IPS DF 4.7 (cell line): ENCODE measurements around the gene PKP4.

ENCODE experiments used
- DNase-seq: peaks from one replicate; pipeline ENCODE4 v3.0.0-alpha.2; 2013; ENCODE audit warnings: low spot score; ENCODE audit errors: extremely low read depth

PKP4 gene

GRCh38 chr2:158496986-158497385, 40.2 kb downstream of the PKP4 start:
- DNase-seq, result no peak

DNA sequence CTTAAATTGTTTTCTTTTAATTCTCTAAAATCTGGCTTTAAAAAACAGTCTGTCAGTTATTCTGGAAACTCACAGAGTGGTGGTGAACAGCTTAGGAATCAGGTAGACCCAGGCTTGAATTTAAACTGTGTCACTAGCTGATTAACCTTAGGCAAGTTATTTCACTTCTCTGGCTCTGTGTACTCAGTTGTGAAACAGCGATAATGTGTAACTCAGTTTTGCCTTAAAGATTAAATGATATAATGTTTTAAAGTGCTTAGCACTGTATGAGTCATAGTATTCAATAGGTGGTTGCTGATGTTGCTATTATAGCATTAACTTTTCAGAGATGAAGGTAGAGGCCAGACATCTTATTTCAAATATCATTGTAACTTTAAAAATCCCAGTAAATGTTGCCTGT, 40.7 kb downstream of the PKP4 start:
- no peak for DNase-seq

- no peak for DNase-seq
These were observed 41.4 kb downstream of the PKP4 start for GRCh38 chr2:158498043-158498748.

GRCh38 chr2:158498749-158499136, 42.0 kb downstream of the PKP4 start:
- DNase-seq, result no peak

GRCh38 chr2:158499383-158499782, 42.6 kb downstream of the PKP4 start:
- DNase-seq, result no peak

DNA sequence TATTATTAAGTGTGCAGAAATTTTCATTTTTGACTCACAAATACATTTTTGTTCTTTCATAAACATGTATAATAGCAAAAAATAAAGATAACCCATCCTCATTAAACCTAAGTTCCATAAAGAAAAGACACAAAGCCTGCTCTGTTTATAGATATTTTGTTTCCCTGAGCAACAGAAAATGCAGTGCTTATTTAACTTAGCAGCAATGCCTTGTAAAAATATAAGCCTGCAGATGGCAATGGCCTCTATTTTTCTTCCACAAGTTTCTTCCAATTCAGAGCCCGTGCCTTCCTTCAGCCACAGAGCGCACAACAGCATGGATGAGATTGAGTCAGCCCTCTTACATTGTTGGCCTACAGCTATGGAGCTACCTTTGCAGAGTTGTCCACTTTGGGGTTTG, 43.6 kb downstream of the PKP4 start:
- no peak for DNase-seq

DNA sequence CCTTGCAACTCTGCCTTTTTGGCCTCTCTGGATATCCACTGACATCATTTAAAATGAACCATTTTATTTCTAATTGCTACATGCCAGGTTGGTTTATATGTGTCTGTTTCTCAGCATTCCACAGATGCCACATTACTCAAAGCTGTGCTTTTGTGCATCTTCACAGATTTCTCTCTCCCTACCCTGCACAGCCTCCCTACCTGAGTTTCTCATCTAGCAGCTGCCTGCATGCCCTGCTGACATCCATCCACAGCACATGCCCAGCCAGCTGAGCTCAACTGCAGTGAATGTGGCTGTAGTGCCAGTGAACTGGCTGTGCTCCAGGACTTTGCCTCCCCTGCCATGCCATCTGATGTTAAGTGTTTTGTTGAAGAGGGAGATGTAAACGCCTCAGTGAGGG, 44.5 kb downstream of the PKP4 start:
- no peak for DNase-seq

- DNase-seq, result no peak
These were observed 46.2 kb downstream of the PKP4 start for GRCh38 chr2:158502974-158503373.

DNA sequence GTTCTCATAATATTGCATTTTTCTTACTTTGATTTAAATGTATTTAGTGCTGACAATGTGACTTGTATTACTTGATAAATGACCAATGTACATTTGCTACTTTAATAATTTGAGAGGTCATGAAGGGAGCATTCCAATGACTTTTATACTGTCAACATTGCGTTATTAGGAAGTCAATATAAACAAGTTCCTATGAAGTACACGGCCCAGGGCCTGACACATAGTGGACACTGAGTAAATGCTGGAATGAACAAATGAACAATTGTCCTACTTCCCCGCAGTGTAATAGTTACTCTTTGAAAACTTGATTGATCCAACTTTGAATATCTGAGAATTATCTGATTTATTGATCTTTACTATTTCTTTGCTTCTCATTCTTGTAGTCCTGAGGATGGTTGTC, 47.3 kb downstream of the PKP4 start:
- no peak for DNase-seq

DNA sequence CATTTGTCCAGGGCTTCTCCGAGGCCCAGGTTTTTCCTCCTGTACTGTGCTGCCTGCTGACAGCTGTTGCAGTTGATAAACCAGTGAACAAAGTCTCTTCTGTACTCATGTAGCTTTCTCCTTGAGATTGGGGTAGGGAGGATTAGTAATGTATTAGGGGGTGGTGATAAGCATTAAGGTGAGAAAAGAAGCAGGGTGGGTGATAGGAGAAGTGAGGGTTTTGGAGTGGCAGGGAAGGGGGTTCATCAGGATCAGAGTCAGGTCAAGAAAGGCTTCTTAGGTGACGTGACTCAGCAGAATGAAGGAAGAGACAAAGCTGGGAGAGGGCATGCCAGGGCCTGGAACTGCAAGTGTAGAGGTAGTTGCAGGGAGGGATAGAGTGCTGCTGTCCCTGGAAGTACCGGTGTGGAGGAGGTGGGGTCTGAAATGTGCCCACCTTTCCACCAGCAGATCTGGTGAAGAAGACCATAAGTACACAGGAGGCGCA, 48.7 kb downstream of the PKP4 start:
- no peak for DNase-seq

DNA sequence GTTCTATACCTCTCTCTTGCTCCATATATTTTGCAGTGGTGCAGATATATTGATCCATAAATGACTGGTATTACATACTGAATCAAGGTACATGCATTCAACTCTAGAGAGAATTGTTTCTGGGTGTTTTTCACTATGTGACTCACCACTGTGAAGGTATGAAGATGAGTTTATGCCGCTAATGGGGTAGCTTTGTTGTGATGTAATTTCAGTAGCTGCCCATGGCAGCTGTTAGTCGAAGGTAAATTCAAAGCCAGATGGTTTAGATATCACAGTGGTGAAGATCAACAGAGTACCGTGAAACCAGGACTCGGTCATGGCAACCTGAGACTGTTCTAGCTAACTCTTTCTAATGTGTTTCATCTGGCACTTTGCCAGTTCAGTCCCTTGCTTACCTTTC, 50.4 kb downstream of the PKP4 start:
- DNase-seq, result no peak

DNA sequence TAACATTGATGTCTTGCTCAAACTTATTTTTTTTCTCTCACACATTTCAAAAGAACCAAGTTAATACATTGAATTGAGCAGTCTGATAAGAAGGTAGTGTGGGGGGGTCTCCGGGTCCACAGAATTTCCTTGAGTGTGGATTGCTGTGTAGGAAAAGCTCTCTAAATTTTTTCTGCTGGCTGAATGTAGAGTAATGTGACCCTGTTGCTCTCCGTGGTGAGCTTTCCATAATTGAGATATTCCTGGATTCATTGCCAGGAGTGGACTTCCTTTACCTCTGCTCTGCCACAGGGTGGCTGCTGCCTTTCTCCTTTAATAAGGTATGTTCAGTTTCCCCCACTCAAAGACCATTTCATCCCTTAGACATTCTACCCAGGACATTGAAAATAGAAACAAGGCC, 50.9 kb downstream of the PKP4 start:
- no peak for DNase-seq

GRCh38 chr2:158509928-158510797, 53.4 kb downstream of the PKP4 start:
- no peak for DNase-seq

- no peak for DNase-seq
These were observed 54.1 kb downstream of the PKP4 start for GRCh38 chr2:158510887-158511286.

DNA sequence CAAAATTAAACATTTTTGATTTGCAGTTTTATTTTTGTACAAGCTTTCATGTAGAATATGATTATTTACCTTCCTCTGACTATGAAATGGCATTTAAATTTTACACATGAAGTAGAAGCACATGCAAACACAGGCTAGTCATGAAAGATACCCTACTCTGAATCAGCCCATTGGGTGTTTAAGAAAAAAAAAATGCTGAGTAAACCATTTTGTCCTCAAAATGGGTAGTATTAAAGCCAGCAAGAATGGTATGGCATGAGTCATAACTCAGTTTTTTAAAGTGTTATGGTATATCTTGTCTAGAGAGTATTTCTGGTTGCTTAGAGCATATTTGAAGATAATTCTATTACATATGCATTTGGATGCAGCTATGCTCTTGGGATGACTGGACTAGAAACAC, 55.0 kb downstream of the PKP4 start:
- no peak for DNase-seq

- DNase-seq, result no peak
These were observed 55.6 kb downstream of the PKP4 start for GRCh38 chr2:158512323-158512722.

- DNase-seq, result no peak
These were observed 57.1 kb downstream of the PKP4 start for GRCh38 chr2:158513841-158514240.

DNA sequence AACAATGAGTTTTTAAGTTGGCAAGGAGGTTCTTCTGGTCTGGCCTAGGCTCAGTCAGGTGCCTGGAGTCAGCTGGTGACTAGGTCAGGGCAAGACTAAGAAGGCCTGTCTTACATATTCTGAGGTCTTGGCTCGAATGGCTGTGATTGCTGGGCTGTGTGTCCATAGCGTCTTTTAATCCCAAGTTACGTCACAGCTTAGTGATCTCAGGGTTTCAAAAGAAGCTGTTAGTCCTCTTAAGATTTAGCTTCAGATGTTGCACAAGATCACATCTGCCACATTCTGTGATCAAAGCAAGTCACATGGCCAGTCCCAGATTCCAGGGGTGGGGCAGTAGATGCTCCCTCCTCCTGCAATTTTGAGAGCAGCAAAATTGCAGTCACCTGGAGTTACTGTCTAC, 61.3 kb downstream of the PKP4 start:
- no peak for DNase-seq

GRCh38 chr2:158519481-158519880, 62.7 kb downstream of the PKP4 start:
- no peak for DNase-seq

DNA sequence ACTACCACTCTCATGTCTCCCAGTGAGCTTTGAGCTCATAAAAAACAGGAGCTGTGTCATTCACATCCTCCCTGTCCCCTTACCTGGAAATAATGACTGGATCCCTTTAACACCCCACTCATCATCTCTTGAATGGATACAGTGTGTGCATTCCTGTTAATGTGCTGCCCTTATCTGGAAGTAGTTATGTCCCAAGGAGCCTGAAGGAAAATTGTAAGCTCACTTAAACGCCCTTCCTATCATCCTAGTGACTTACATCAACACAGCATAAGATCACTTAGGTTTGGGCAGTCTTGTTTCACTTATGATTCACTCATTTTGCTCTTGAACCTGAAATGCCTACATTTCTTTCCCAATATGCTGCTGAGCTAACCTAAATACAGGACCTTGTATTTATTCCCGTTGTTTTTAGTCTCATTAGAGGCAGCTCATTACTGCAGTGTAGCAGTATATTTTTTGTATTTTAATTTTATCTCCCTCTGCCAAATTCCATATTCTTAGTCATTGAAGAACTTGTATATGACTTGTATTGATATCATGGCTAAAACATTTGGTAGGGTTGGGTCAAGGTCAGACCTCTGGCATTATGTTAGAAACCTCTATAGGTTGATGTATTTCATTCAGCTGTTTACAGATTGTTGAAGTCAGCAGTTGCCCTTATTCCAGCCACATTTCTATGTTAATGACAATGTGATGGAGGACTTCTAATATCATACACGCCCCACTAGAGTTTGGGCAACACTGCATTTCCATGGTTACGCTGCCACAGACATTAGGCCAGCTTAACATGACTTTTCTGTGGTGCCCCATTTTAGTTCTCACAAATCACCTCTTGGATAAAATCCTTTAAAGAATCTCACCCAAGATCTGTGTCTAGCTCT, 72.9 kb downstream of the PKP4 start:
- DNase-seq, result no peak

- no peak for DNase-seq
These were observed 74.1 kb downstream of the PKP4 start for GRCh38 chr2:158530829-158531228.

DNA sequence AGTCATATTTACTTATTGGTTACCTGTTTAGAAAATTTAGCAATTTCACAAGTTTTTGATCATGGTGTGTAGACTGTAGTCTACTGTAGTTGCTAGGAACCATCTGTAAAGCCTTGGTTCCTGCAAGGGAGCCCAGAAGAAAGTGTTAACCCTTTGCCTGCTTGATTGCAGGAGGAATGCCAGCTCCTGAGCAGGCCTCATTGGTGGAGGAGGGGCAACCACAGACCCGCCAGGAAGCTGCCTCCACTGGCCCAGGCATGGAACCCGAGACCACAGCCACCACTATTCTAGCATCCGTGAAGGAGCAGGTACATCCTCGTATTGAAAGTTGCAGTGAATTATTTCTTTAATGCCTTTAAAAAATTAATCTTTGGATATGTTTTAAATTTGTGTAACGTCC, 76.3 kb downstream of the PKP4 start:
- DNase-seq, result peak; percentile 14
